ENCODE measurements around the gene TSPAN13.

GRCh38 chr7:16730937-16731336, 22.6 kb upstream of the TSPAN13 start:
- TF ChIP-seq CTCF (conservative IDR thresholded peaks at IDR 0.05 in 1 of 2, IDR thresholded peaks at IDR 0.05 in 1 of 2; ENCODE audit: low read depth in 1 of 2, low read length in 2 of 2) (no peak), EZH2 (IDR thresholded peaks at IDR 0.05; ENCODE audit: low read length, missing control alignments) (no peak)
